ENCODE data around the gene YTHDC1.
"Not testable (repeated sequence)": the region's sequence is repeated elsewhere in the genome, so short reads cannot be mapped to it uniquely, and the experiment has no call there.

YTHDC1 gene

GRCh38 chr4:68349649-68350360 is at the start of gene YTHDC1:
Gene YTHDC1, minus strand, starts transcription at chr4:68350090. Its CDS starts 337 bp downstream, at chr4:68349753.
- peak; percentile 95 for DNase-seq (ENCODE audit: low read depth)
- TF ChIP-seq CTCF (conservative IDR thresholded peaks at IDR 0.05; ENCODE audit: low read length): no peak
- H3K4me3 ChIP-seq (ENCODE audit: low read length): peak within 1 kb of the TSS; percentile 77

DNA sequence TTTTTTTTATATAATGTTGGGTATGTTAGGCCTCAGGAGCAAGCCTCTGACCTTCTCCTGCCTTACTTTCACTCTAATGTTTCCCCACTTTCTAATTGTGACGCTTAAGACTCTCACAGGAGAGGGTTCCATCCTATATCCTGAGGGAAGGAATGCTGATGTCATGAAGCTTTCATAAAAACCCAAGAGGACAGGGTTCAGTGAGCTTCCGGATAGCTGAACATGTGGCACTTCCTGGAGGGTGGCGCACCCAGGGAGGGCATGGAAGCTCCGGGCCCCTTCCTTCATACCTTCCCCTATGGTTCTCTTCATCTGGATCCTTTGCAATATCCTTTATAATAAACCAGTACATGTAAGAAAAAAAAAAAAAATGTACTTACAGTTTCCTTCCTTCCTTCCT is 49.4 kb upstream of the YTHDC1 start:
- no peak for DNase-seq (ENCODE audit: low read depth)
- TF ChIP-seq CTCF (conservative IDR thresholded peaks at IDR 0.05; ENCODE audit: low read length): no peak

GRCh38 chr4:68396756-68397155 is 46.9 kb upstream of the YTHDC1 start:
- no peak for DNase-seq (ENCODE audit: low read depth)
- no peak for TF ChIP-seq CTCF (conservative IDR thresholded peaks at IDR 0.05; ENCODE audit: low read length)

More for the DNA sequence above, 49.4 kb upstream of the YTHDC1 start:
- H3K4me3 ChIP-seq (ENCODE audit: low read length): no peak overlapping the region

GRCh38 chr4:68391436-68391835 is 41.5 kb upstream of the YTHDC1 start:
- H3K4me3 ChIP-seq (ENCODE audit: low read length): no peak overlapping the region
- no peak for TF ChIP-seq CTCF (conservative IDR thresholded peaks at IDR 0.05; ENCODE audit: low read length)
- no peak for DNase-seq (ENCODE audit: low read depth)

More at GRCh38 chr4:68396756-68397155, 46.9 kb upstream of the YTHDC1 start:
- no peak overlapping the region for H3K4me3 ChIP-seq (ENCODE audit: low read length)

GRCh38 chr4:68390205-68390935 is 40.5 kb upstream of the YTHDC1 start:
- DNase-seq (ENCODE audit: low read depth): no peak
- no peak overlapping the region for H3K4me3 ChIP-seq (ENCODE audit: low read length)
- no peak for TF ChIP-seq CTCF (conservative IDR thresholded peaks at IDR 0.05; ENCODE audit: low read length)

DNA sequence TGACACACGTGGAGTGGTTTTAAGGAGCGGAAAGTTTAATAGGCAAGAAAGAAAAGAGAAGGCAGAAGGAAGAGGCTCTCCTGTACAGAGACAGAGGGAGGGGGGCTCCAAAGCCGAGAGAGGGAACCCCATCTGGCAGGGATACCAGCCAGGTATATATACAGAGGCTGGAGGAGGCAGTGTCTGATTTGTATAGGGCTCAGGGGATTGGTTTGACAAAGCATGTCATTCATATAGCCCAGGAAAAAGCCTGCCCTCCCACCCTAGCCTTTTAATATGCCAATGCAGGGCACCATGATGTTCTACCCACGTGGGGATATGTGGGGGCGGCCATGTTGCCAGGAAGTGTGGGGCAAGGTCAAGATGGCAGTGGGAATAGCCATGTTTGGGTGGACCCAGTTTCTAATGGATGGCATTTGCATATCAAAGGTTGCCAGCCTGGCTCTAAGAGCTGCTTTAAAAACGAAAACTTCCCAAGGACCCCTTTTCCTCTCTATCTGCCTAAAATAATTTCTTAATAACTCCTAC is 39.6 kb upstream of the YTHDC1 start:
- H3K4me3 ChIP-seq (ENCODE audit: low read length); DNase-seq (ENCODE audit: low read depth): not testable (repeated sequence)

DNA sequence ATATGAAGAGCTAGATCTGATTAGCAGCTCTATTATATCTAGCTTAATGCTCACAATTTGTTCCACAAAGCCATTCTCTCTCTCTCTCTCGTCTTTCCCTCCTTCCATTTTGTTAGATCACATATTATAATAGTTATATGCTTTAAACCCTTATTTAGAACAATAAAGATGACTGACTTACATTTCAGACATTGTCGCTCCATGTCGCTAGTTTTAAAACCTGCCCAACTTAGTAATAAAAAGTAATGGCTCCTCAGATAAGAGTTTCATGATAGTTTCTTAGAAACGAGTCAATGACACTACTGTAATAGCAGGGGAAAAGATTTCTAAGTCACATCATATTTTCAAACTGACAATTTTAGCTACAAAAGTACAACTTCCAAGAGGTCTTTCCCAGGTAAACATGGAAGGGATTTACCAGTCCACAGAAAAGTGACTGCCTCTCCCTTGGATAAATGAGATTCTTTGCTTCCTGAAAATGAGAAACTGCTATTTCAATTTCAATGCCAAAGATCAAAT is 38.5 kb upstream of the YTHDC1 start:
- H3K4me3 ChIP-seq (ENCODE audit: low read length): no peak overlapping the region
- no peak for DNase-seq (ENCODE audit: low read depth)
- no peak for TF ChIP-seq CTCF (conservative IDR thresholded peaks at IDR 0.05; ENCODE audit: low read length)
